ENCODE data around the gene ST6GAL2.

Gene ST6GAL2

DNA sequence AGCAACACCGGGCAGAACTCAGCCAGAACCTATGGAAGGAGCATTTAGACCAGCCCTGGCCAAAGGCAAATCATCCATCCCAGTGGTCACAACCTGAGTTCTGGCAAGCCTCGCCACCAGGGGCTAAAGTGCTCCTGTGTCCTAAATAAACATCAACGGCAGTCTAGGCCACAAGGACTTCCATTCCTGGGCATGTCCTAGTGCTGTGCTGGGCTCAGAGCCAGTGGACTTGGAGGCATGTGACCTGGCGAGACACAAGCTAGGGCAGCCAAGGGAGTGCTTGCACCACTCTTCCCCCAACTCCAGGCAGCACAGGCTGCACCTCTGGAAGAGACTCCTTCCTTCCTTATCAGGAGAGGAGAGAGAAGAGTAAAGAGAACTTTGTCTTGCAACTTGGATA, 69.0 kb downstream of the ST6GAL2 start:
- no peak for DNase-seq

DNA sequence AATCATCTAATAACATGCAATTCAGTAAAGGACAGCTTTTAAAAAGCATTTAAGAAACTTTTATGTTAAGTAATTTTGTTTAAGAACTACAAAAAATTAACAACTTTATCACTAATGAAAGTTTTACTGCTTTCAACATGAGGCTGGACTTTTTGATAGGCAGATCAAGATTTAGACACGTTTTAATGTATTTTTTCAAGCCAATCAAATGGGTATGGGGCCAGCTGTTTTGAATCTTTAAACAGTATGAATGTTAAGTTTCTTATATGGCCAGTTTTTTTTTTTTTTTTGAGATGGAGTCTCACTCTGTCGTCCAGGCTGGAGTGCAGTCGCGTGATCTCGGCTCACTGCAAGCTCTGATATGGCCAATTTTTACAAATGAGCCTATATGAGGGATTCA, 73.1 kb downstream of the ST6GAL2 start:
- no peak for DNase-seq

DNA sequence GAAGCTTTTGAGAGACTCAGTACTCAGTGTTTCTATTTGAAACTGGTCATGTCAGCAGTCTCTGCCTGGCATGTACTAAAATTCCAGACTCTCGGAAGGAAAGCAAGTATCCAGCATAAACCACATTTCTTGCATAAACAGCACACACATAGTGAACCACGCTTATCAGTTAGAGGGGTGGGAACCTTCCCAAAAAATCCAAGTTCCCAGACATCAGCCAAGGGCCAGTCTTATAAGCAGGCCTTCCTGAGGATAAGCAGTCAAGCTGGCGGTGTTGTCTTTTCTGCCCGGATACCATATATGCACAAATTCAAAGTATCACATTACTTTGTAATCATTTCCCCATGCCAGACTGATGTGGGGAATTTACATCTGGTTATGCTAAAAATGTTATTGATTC, 73.6 kb downstream of the ST6GAL2 start:
- DNase-seq: no peak

DNA sequence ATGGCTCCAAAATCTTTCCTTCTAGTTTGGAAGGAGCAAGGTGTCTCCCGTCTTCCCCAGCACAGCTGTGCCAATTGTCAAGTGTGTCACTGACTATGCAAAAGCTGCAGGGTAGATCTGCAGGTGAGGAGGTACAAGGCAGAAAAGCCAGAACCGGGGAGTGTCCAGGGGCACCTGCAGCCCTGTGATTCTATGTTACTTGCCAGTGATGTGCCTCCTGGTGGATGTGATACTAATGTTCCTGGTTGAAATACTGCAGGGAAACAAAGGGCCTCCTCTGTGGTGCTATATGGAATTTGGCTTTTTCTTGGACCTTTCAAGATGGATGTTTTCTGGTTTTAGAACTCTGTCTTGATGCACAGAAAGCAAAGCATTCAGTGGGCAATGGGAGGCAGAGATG, 80.3 kb downstream of the ST6GAL2 start:
- DNase-seq: no peak

DNA sequence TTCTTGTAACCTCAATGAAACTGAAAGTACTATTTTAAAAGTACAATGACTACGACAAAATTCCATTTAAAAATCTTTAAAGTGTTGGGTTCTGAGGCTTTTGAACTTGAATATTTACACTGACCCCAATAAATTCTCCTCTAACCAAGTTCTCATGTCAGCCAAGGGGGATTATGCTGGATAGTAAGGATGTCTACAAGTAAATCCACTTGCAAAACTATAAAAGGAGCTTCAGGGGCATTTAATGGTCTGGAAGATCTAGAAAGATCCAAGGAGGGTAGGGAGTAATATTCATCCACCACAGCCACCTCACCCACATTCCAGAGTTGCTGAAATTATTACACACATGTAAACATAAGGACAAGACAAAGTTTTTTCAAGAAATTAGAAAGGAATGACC, 81.8 kb downstream of the ST6GAL2 start:
- no peak for DNase-seq

DNA sequence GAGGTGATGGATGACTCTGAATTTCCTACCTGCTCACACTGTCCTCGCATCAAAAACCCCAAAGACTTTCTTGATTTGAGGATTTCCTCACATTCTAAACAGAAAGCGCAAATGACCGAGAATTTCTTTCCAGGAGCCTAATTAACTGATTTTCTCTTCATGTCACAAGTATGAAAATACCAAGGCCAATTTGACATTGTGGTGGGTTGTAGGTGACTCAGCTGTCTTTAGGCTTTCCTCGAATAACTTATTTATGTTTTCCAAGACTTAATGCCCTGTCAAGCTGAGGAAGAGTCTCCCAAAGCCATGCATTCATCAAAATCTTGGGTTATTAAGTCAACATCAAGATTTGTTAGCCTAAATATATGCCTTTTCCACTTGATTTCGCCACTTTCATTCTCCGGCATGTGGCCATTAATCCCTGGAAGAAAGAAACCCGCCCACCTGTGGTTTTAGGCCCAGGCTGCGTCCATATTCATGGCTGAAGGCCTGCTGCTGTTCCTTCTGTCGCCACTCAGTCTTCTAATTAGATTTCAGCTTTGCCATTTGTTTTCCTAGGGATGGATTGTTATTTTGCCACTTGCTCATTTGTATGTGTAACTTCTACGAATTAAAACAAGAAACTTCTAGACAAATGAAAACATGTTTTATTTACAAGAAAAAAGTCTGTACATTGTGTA, 84.9 kb downstream of the ST6GAL2 start:
- DNase-seq: no peak

DNA sequence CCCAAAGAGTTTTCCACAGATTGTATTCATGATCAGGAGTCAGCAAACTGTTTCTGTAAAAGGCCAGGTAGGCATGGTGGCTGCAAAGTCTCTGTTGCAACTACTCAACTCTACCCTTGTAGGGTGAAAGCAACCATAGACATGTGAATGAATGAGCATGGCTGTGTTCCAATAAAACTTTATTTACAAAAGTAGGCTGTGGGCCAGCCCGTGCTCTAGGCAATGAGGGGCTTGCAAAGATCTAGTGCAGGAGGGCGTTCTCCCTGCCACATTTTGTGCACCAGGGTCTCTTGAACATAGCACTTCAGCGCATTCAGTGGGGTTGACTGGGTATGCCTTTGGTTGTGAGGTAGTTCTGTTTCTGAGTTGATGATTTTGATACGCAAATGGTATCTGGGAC, 85.8 kb downstream of the ST6GAL2 start:
- no peak for DNase-seq

DNA sequence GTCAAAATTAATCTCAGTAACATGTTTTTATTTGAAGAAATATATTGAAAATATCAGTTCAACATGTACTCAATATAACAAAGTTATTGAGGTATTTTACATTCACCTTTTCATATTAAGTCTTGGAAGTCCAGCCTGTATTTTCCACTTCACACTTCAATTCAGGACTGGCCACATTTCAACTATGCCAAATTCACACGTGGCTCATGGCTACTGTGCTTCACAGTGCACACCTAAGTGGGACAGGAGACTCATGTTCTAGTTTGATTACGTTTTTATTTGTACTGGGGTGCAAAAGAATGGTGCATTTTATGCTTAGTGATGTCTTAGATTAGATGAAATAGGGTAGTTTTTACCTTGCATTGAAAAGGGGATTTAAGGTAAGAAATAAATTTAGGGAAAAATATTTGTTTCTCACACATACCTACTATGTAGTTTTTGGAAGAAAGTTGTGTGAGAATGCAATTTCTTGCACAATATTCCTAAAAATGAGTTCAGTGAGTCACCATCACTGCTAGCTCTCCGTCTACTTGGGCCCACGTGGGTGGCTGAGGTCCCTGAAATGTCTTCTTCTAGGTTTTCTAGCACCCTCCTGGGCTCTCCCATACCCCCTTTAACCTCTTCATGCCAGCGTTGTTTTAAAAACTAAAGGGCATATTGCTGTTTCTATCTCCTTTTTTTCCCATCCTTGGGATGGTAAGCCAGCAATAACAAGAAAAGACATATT, 87.0 kb downstream of the ST6GAL2 start:
- DNase-seq: no peak

DNA sequence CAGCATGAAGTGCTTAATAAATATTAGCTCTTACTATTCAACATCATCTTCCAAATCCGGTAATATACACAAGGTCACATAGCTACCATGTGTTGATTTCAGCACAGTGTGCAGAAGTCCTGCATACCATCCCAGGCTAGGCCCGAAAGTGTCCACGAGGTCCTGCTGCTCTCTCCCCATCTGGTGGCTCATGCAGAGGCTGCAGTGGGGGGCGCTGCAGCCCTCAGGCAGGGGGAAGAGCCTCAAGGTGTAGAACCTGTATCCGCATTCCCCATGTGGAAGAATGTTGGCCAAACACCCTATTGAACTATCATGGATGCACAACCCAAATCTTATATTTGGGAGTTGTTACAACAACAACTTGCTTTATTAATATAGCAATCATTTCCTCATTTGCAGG, 88.5 kb downstream of the ST6GAL2 start:
- DNase-seq: no peak

DNA sequence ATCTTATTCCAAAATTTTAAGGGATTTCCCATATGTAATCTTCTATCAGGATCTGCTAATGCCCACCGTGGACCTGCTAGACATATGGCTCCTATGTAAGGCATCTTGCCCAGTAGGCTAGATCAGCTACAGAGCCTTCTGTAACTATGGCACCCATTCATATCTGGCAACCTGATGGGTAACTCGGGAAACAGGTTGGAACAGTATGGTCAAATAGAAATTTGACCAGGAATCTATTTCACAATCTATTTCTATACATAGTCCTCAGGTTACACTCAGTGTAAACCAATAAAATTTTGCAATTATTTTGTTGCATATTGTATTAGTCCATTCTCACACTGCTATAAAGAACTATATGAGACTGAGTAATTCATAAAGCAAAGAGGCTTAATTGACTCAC, 93.3 kb downstream of the ST6GAL2 start:
- no peak for DNase-seq

DNA sequence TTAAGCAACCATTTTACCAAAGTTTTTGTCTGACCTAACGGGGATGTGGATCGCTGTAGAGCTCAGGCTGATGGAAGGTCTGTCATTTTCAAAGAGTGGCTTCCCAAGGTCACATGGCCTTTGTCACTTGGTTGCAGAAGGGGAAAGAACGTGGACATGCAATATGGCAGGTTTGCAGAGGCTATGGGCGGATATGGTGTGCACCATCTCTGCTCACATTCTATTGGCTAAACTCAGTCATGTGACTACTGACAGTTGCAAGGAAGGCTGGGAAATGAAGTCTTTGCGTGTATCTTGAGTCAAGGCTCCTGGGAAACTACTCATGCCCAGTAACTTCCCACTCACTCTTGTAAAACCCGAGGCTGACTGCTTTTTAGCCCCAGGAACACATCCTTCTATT, 96.8 kb downstream of the ST6GAL2 start:
- no peak for DNase-seq

DNA sequence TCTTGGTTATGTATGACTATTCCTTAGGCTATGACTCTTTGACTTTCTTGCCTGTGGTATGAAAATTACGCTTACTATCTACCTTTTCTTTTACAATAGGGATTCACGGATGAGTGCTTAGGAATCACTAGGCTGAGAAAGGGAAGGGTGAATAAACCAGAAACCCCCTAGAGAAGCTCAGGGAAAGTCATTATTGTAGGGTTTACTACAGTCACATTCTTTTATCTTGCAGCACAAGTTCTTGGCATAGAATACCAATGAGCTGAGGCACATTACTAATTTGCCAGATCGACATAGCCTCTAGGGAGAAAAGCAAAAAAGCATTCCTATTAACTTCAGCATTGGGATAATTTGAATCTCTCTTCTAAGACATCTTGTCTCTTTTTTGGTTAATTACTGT, 103.3 kb downstream of the ST6GAL2 start:
- DNase-seq: no peak

DNA sequence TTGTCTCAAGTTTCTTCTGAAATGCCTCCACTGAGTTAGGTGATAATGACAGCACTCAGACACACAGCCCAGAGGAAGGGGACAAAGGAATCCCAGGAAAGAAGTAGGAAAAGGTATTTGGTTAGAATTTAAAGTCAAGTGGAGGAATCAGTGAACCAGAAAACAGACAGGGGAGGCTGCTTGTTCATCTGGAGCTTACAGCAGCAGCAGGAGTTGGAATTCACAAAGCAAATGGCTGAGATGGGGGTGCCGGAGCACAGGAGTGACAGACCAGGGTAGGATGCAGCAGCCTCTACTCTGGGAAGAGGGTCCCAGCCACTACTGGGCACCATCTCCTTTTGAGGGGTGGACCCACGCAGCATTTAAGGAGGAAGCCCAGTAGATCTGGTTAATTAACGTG, 104.8 kb downstream of the ST6GAL2 start:
- no peak for DNase-seq

DNA sequence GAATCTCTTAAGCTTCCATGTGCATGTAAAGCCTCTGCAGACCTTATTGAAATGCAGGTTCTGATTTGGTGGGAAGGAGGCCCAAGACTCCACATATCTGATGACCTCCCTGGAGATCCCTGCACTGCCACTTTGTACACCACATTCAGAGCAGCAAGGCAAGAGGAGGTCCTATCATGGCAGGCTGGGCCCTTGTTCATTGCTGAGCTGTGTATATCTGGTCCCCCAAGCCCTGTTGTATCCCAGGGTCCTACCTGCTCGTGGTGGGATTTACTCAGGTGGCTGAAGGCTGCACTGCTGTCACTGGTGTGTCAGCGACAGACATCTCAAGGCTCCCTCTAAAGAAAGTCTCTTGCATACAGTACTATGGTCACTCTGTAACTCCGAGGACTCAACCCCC, 114.2 kb downstream of the ST6GAL2 start:
- DNase-seq: no peak

DNA sequence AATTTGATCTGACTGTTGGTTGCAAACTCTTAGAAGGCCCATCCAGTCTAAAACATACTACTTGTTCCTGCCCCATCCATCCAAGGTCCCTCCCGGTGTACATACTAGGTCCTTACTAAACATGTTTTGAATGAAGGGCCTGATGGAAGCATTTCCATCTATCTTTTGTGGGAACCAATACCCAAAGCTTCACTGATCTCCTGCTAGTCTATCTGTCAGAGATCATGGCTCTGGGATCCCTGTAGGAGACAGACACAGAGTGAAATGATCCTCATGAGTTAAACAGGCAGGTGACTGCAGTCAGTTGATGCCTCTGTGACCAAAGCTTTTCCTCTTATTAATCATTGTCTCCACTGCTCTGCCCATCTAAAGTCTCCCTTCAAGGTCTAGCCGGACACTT, 115.0 kb downstream of the ST6GAL2 start:
- DNase-seq: no peak

DNA sequence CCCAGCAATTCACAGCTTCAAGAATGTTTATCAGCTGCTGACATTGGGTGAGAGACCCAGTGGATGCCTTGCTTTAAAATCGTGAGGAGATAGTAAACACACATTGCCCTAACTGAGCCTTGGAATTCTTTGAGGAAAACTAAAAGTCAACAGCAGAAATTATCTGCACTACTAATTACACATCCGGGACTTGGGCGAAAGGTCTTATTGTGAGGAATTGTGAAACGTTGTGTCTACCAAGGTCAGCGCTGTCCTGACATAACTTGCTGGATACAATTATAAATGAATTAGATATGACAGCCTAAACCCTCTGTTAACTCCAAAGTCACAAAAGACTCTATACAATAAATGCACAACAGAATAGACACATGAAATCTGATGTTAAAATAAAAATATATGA, 121.4 kb downstream of the ST6GAL2 start:
- DNase-seq: no peak

DNA sequence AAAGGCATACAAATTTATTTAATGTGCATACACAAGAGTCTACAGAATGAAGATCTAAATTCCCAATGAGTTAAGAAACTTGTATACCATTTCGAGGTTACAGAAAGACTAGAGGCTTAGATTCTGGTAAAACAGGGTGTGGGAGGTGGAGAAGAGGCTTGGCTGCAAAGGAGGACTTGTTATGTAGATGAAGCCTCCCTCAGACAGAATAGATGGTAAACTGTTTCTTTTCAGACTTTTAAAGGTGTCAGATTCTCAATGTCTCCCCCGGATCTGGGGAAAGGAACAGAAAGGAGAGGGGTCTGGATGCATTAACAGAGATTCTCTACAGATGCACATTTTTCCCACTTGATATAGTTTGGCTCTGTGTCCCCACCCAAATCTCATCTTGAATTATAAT, 126.0 kb downstream of the ST6GAL2 start:
- DNase-seq: no peak

DNA sequence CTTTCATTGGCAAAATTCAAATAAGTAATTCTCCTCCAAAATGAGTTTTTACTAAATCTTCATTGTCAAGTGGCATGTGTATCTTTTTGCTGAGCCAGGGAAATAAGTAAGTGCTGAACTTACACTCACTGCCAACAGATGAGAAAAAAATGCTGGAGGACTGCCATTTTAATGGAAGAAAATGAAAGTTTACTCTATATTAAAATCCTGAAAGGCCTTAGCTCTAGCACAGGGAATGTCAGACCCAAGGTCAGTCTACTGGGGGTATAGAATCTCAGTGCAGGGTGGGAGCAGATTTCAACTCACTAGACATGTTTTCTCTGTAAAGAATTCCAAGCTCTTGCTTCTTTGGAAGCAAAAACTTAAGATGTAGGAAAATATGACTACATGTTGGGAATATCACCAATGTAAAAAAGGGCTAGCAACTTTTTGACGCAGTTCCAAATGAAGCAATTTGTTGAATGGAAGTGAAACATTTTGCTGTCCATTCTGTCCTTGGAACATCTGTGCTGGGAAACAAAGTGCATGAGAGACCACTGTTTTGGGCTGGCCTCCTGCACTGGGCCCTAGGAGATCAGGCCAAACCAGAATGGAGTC, 127.0 kb downstream of the ST6GAL2 start:
- DNase-seq: no peak
